IPS-15b (cell line): ENCODE data around the gene CAMK2N2.
A peak's percentile ranks its signal among the peaks of the same experiment; 100 is the strongest.
"Not testable (repeated sequence)": the region's sequence is repeated elsewhere in the genome, so short reads cannot be mapped to it uniquely, and the experiment has no call there.

Experiments
- H3K27me3 ChIP-seq: one replicate; pipeline ENCODE4 v1.6.1; 2013; ENCODE audit warnings: low read length; ENCODE audit not compliant: control insufficient read depth, insufficient read depth
- H3K36me3 ChIP-seq: one replicate; pipeline ENCODE4 v1.6.1; 2013; ENCODE audit warnings: low read length; ENCODE audit not compliant: control insufficient read depth, insufficient read depth
- H3K4me1 ChIP-seq: one replicate; pipeline ENCODE4 v1.6.1; 2013; ENCODE audit warnings: mild to moderate bottlenecking, low read length; ENCODE audit not compliant: control insufficient read depth, insufficient read depth
- H3K4me3 ChIP-seq: one replicate; pipeline ENCODE4 v1.5.1; 2013; ENCODE audit warnings: low read depth, low read length
- H3K9ac ChIP-seq: one replicate; pipeline ENCODE4 v1.6.1; 2013; ENCODE audit warnings: low read depth, mild to moderate bottlenecking, low read length
- H3K9me3 ChIP-seq: one replicate; pipeline ENCODE4 v1.6.1; 2013; ENCODE audit warnings: mild to moderate bottlenecking, low read length; ENCODE audit not compliant: control insufficient read depth, insufficient read depth

The CAMK2N2 gene

DNA sequence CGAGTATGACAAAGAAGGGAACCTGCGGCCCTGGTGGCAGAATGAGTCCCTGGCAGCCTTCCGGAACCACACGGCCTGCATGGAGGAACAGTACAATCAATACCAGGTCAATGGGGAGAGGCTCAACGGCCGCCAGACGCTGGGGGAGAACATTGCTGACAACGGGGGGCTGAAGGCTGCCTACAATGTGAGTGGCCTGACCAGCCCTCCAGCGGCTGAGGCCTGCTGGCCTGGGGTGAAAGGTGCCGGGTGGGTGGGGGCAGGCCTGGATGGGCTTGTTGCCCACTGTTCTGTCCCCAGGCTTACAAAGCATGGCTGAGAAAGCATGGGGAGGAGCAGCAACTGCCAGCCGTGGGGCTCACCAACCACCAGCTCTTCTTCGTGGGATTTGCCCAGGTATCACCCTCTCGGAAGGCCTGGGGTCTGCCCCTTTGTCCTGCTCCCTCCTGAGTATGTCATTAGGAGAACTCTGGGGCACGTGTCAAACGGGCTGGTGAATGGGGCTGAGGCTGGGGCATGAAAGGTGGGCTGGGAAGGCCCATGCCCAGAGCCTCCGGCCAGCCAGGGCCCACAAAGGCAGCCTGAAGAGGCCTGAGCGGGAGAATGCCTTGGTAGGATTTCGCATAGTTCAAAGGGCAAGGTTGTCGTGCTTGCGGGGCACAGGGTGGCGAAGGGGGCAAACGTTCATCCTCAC, 29.8 kb upstream of the CAMK2N2 start:
- Histone ChIP-seq H3K4me3 (no peak overlapping the region), H3K9ac (no peak overlapping the region), H3K9me3 (no peaks in the 10 kb centered on the region), H3K36me3 (no peaks in the 10 kb centered on the region), H3K4me1 (no peaks in the 10 kb centered on the region), H3K27me3 (no peaks in the 10 kb centered on the region)

DNA sequence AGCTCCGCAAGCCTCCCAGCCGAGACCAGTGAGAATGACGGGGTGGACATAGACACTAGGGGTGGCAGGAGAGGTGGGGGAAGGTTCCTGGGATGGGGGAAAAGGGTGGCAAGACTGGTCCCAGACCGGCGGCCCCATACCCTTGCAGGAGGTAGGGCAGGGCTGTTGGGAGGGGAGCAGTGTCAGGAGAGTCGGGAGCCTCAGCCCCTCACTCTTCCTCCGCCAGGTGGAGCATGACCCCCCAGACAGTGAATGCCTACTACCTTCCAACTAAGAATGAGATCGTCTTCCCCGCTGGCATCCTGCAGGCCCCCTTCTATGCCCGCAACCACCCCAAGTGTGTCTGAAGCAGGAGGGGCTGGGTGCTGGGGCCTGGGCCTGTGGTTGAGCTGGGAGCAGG, 29.0 kb upstream of the CAMK2N2 start:
- Histone ChIP-seq H3K36me3 (no peaks in the 10 kb centered on the region), H3K9ac (no peak overlapping the region), H3K4me1 (no peaks in the 10 kb centered on the region), H3K27me3 (no peaks in the 10 kb centered on the region), H3K4me3 (no peak overlapping the region), H3K9me3 (no peaks in the 10 kb centered on the region)

DNA sequence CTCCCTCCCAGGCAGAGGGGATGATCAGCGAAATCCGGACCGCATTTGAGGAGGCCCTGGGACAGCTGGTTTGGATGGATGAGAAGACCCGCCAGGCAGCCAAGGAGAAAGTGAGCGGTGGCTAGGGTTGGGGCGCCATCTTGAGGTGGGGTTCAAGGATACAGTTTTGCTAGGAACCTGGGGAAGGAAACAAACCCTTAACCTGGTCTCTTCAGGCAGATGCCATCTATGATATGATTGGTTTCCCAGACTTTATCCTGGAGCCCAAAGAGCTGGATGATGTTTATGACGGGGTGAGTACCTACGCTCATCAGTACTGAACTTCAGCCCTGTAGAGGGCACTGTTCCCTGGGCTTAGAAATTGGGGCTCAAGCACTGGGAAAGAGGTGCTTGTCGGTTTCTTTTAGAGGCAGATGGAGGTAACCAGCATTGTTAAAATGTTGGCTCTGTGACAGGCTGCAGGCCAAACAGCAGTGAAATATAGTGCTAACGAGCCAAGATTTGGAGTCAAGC, 28.1 kb upstream of the CAMK2N2 start:
- H3K4me1 ChIP-seq: peaks cover 2% of the 10 kb centered on the region
- no peaks in the 10 kb centered on the region for H3K27me3 ChIP-seq
- no peaks in the 10 kb centered on the region for H3K36me3 ChIP-seq
- H3K9me3 ChIP-seq: no peaks in the 10 kb centered on the region
- H3K4me3 ChIP-seq: no peak overlapping the region
- H3K9ac ChIP-seq: no peak overlapping the region

DNA sequence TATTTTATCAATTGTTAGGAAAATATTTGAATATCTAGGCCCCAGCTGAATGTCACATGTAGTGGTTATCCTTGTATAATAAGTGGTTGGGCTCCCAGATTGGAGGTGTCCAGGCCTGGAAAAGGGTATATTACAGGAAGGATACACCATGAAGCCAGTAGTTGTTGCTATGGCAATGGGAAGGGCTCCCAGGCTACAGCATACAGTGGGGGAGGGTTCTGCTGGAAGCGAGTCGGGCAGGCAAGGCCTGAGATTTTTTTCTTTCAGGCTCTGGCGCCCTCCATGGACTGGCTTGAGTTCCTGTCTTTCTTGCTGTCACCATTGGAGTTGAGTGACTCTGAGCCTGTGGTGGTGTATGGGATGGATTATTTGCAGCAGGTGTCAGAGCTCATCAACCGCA, 23.3 kb upstream of the CAMK2N2 start:
- Histone ChIP-seq H3K9ac (no peak overlapping the region), H3K36me3 (no peaks in the 10 kb centered on the region), H3K4me1 (peaks cover 2% of the 10 kb centered on the region), H3K27me3 (peaks cover 4% of the 10 kb centered on the region), H3K9me3 (no peaks in the 10 kb centered on the region), H3K4me3 (no peak overlapping the region)

DNA sequence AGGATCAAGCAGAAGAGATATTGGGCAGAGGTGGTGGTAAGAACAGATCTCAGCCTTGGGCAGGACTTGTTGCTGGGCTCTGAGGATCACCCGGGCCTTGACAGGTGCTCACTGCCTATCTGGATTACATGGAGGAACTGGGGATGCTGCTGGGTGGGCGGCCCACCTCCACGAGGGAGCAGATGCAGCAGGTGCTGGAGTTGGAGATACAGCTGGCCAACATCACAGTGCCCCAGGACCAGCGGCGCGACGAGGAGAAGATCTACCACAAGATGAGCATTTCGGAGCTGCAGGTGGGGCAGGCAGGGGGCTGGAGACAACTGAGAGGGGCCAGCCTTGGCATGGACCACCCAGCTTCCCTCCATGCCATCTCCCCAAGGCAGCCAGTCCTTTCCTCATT, 22.3 kb upstream of the CAMK2N2 start:
- Histone ChIP-seq H3K27me3 (peaks cover 4% of the 10 kb centered on the region), H3K4me3 (no peak overlapping the region), H3K4me1 (peaks cover 2% of the 10 kb centered on the region), H3K9me3 (no peaks in the 10 kb centered on the region), H3K36me3 (no peaks in the 10 kb centered on the region), H3K9ac (no peak overlapping the region)

DNA sequence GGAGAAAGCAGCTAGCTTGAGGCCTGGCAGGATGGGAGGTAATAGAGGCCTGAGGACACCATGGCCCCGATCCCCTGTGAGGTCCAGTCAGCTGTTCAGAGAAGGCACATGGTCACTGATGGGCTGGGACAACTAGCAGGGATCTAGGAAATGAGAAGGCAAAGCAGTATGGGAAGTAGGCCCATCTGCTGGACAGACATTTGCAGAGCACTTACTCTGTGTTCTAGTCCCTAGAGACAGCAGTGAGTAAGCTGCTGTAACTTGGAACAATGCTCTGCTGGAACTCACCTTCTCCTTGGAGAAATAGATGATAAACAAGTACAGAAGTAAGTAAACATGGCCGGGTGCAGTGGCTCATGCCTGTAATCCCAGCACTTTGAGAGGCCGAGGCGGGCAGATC, 21.6 kb upstream of the CAMK2N2 start:
- H3K36me3 ChIP-seq: no peaks in the 10 kb centered on the region
- H3K4me3 ChIP-seq: no peak overlapping the region
- peaks cover 9% of the 10 kb centered on the region for H3K27me3 ChIP-seq
- peaks cover 2% of the 10 kb centered on the region for H3K4me1 ChIP-seq
- no peaks in the 10 kb centered on the region for H3K9me3 ChIP-seq
- no peak overlapping the region for H3K9ac ChIP-seq

DNA sequence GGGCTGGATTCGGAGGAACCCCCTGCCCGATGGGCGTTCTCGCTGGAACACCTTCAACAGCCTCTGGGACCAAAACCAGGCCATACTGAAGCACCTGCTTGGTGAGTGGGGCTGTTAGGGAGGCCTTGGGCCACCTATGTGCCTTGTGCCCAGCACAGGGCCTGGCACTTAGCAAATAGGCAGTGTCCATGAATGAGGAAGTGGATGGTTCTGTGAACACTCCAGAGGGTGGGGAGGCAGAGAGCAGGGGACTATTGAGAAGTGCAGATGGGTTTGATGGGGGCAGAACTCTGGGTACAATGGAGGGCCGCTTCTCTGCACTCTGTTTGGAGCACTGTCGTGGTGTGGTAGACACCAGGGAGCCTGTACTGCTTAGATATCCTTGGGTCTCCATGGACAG, 16.0 kb upstream of the CAMK2N2 start:
- Histone ChIP-seq H3K4me1 (no peaks in the 10 kb centered on the region), H3K4me3 (no peak overlapping the region), H3K27me3 (peaks cover 47% of the 10 kb centered on the region), H3K9ac (no peak overlapping the region), H3K36me3 (no peaks in the 10 kb centered on the region), H3K9me3 (no peaks in the 10 kb centered on the region)

DNA sequence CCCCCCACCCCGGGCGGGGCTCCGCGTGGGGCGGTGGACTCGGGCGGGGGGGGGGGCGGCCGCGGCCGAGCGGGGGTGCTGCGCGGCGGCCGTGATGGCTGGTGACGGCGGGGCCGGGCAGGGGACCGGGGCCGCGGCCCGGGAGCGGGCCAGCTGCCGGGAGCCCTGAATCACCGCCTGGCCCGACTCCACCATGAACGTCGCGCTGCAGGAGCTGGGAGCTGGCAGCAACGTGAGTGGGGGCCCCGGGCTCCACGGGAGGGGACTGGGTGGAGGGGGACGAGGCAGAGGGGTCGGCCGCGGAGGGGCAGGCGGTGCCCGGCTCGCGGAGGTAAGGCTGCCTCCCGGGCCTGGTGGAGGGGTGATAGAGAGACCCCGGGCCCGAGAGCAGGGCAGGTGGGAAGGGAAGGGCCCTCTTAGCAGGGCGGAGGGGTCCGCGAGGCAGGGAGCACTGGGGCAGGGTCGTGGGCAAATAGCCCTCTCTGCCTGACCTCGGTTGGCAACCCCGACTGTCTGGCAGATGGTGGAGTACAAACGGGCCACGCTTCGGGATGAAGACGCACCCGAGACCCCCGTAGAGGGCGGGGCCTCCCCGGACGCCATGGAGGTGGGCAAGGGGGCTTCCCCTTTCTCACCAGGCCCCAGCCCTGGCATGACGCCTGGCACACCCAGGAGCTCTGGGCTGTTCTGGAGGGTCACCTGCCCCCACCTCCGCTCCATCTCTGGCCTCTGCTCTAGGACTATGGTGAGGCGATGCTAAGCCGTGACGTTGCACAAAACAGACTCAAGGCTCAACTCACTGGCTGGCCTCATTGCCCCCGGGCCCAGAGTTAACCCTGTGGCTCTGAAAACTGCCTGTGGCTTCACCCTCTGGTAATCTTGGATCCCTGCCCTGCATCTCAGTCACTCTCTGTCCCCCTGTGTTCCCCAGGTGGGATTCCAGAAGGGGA, 14.9 kb upstream of the CAMK2N2 start, which contains the start of gene ECE2:
TSS of gene ECE2 (plus strand) at position 62 of the 950 bp plus-strand sequence. CDS start at position 194, 132 bp downstream.
- Histone ChIP-seq H3K36me3 (no peaks in the 10 kb centered on the region), H3K4me3 (peak within 1 kb of the TSS; percentile 41), H3K9me3 (no peaks in the 10 kb centered on the region), H3K4me1 (no peaks in the 10 kb centered on the region), H3K9ac (peak within 1 kb of the TSS; percentile 37), H3K27me3 (peaks cover 44% of the 10 kb centered on the region)

DNA sequence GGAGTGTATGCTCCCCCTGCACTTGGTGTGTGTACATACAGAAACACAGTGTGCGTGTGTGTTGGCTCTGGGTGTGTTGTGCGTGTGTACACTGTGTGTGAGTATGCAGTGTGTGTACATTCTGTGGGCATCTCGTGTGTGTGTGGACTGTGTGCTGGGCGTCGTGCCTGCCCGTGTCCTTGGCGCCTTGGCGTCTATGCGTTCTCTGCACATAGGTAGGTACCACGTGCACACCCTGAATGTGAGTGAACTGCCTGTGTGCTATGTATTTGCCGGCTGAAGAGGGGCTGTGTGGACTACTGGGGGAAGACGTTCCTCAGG, 14.0 kb upstream of the CAMK2N2 start:
- peak overlapping the region; percentile 37 for H3K9ac ChIP-seq
- H3K4me3 ChIP-seq: peak overlapping the region; percentile 41
- H3K27me3 ChIP-seq: peaks cover 44% of the 10 kb centered on the region
- no peaks in the 10 kb centered on the region for H3K36me3 ChIP-seq
- H3K9me3 ChIP-seq: no peaks in the 10 kb centered on the region
- H3K4me1 ChIP-seq: no peaks in the 10 kb centered on the region

DNA sequence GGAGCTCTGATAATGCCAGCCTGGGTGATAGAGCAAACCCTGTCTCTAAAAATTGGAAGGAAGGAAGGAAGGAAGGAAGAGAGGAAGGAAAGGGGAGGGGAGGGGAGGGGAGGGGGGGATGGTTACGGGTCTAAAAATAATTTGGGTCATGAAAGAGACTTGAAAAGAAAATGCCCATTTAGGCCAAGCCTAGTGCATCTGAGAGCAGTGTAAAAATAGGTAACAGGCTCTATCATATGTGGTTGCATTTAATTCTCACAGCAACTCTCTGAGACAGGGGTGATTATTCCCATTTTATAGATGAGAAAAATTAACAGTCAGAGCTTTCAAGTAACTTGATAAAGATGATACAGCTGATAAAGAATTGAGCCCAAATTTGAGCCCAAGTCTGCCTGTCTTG, 10.9 kb upstream of the CAMK2N2 start:
- H3K36me3 ChIP-seq: no peaks in the 10 kb centered on the region
- no peak overlapping the region for H3K4me3 ChIP-seq
- no peaks in the 10 kb centered on the region for H3K4me1 ChIP-seq

DNA sequence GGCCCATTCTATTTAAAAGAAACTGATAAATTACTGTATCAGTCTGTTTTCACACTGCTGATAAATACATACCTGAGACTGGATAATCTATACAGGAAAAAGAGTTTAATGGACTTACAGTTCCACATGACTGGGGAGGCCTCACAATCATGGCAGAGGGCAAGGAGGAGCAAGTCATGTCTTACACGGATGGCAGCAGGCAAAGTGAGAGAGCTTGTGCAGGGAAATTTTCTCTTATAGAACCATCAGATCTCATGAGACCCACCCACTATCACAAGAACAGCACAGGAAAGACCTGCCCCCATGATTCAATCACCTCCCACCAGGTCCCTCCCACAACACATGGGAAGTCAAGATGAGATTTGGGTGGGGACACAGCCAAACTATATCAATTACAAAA, 5.9 kb upstream of the CAMK2N2 start:
- not testable (repeated sequence) for H3K9ac ChIP-seq, H3K9me3 ChIP-seq, H3K4me1 ChIP-seq, H3K36me3 ChIP-seq, H3K4me3 ChIP-seq
- peaks cover 24% of the 10 kb centered on the region for H3K27me3 ChIP-seq

More for the DNA sequence above, 10.9 kb upstream of the CAMK2N2 start:
- peaks cover 31% of the 10 kb centered on the region for H3K27me3 ChIP-seq
- no peaks in the 10 kb centered on the region for H3K9me3 ChIP-seq
- H3K9ac ChIP-seq: no peak overlapping the region

DNA sequence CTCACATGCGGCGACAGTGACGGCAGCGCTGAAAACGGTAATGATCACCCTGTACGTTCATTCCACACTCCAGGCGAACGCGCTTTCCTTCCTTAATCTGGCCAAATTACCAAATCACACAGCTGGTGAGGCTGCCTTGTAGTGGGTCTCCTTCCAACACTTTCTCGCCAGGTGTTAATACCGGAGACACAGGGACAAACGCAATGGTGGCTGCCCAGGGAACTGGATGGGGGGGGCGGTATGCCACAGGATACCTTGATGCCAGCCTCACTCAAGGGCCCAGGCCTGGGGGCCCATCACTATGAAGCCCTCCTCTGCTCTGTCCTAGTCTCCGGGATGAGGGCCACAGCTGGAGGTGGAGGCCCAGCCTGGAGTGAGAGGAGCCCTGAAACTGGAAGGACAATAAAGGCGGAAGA, 1.4 kb upstream of the CAMK2N2 start:
- H3K4me3 ChIP-seq: peak overlapping the region; percentile 80
- H3K27me3 ChIP-seq: peaks cover 52% of the 10 kb centered on the region
- H3K9ac ChIP-seq: no peak overlapping the region
- peaks cover 8% of the 10 kb centered on the region for H3K36me3 ChIP-seq
- H3K4me1 ChIP-seq: no peaks in the 10 kb centered on the region
- no peaks in the 10 kb centered on the region for H3K9me3 ChIP-seq
